ENCODE data around the gene P2RX1. TPM values are rescaled to one million over a fixed set of nuclear protein-coding genes. Genes with fewer than 3 reads are reported as not detected.
"Not testable (repeated sequence)": the region's sequence is repeated elsewhere in the genome, so short reads cannot be mapped to it uniquely, and the experiment has no call there.

The P2RX1 gene
- total and polyA plus RNA-seq, 8 donors = 17.7 to 41.8 (median 24.9) TPM

DNA sequence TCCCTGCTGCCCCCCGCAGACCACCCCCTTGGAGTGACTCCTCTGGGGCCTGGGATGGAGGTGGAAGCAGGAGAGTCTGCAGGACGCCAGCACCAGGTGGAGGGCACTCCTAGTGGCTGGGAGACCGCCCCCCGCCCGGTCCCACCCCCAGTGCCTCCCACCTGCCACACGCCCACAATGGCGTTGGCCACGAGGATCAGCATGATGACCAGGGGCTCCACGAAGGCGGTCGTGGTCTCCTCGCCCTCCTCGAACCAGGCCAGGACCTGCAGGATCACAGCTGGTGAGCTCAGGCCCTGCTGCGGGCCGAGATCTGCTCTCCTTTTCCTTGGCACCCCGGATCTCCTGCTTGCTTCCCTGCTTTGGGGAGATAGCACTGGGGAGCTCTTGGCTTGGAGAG lies 35.2 kb upstream of the P2RX1 start:
- WGBS, 2 donors = 88 to 94% methylated on average over 16 of the region's 16 CpGs
- no peak for DNase-seq
- Histone ChIP-seq H3K27ac (no peak overlapping the region), H3K9me3 (no peaks in the 10 kb centered on the region), H3K4me1 (no peaks in the 10 kb centered on the region), H3K36me3 (no peaks in the 10 kb centered on the region), H3K27me3 (no peaks in the 10 kb centered on the region), H3K4me3 (no peak overlapping the region)
- no peak for ATAC-seq
- intact Hi-C loops (cut with DNase I) = no loop called here
- no peak for FAIRE-seq
- TF ChIP-seq, protein P1, sequence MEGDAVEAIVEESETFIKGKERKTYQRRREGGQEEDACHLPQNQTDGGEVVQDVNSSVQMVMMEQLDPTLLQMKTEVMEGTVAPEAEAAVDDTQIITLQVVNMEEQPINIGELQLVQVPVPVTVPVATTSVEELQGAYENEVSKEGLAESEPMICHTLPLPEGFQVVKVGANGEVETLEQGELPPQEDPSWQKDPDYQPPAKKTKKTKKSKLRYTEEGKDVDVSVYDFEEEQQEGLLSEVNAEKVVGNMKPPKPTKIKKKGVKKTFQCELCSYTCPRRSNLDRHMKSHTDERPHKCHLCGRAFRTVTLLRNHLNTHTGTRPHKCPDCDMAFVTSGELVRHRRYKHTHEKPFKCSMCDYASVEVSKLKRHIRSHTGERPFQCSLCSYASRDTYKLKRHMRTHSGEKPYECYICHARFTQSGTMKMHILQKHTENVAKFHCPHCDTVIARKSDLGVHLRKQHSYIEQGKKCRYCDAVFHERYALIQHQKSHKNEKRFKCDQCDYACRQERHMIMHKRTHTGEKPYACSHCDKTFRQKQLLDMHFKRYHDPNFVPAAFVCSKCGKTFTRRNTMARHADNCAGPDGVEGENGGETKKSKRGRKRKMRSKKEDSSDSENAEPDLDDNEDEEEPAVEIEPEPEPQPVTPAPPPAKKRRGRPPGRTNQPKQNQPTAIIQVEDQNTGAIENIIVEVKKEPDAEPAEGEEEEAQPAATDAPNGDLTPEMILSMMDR (IDR thresholded peaks at IDR 0.05) = no peak

DNA sequence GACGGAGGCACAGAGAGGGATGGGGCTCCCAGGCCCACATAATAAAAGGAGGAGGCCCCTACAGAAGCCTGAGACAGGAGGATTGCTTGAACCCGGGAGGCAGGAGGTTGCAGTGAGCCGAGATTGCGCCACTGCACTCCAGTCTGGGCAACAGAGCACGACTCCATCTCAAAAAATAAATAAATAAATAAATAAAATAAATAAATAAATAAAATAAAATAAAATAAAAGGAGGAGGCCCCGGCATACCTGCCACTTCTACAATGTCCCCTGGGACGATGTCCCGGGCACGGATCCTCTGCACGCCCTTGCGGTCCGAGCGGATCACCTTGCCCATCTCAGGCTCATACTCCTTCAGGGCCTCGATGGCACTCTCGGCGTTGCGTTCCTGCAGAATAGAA lies 34.7 kb upstream of the P2RX1 start:
- Histone ChIP-seq H3K9me3 (no peaks in the 10 kb centered on the region), H3K27ac (no peak overlapping the region), H3K4me1 (no peaks in the 10 kb centered on the region), H3K36me3 (no peaks in the 10 kb centered on the region), H3K4me3 (no peak overlapping the region), H3K27me3 (no peaks in the 10 kb centered on the region)
- no peak for FAIRE-seq
- DNase-seq = no peak
- TF ChIP-seq, protein P1 (IDR thresholded peaks at IDR 0.05) = no peak
- 96 to 100% methylated on average over 17 of the region's 17 CpGs for WGBS, 2 donors
- ATAC-seq = no peak
- intact Hi-C loops (cut with DNase I) = no loop called here

DNA sequence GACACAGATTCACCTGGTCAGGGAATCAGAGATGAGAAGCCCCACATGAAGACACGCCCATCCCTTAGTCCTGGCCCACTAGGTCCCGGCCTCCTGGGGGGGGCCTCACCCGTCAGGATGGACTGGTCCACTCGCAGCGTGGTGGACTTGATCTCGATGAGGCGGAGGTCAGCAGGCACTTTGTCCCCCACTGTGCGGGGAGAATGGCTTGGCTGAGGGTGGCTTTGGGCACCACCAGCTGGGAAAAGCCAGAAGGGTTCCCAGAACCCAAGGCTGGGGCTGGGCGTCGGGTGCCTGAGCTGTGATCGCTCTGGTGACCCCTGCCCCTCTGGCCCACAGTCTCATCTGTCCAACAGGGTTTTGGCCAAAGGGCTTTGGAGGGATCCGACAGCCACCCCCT lies 34.3 kb upstream of the P2RX1 start:
- intact Hi-C loops (cut with DNase I) = no loop called here

DNA sequence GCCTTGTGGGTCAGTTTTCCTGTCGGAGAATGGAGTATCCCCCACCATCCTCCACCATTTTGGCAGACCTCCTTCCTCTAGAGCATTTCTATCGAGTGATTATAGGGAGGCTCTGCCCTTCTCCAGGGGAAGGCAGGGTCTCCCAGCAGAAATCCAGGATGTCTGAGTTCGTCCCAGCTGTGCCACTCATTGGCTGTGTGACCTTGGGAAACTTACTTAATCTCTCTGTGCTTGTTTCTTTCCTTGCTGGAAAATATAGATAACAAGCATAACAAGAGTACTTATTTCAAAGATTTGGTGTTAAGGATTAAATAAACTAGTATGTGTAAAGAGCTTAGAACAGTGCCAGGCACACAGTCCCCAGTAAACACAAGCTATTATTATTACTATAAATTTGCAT lies 33.2 kb upstream of the P2RX1 start:
- Histone ChIP-seq H3K4me3 (no peak overlapping the region), H3K36me3 (no peaks in the 10 kb centered on the region), H3K27me3 (no peaks in the 10 kb centered on the region), H3K9me3 (no peaks in the 10 kb centered on the region), H3K4me1 (no peaks in the 10 kb centered on the region), H3K27ac (no peak overlapping the region)
- FAIRE-seq (no peak), ATAC-seq (no peak), DNase-seq (no peak)
- intact Hi-C loops (cut with DNase I) = no loop called here
- TF ChIP-seq, protein P1 (IDR thresholded peaks at IDR 0.05) = no peak
- WGBS, 2 donors = 60 to 72% methylated on average over 3 of the region's 3 CpGs

More for the DNA sequence above, 34.3 kb upstream of the P2RX1 start:
- TF ChIP-seq, protein P1 (IDR thresholded peaks at IDR 0.05) = no peak
- no peaks in the 10 kb centered on the region for H3K36me3 ChIP-seq
- H3K27ac ChIP-seq = no peak overlapping the region
- FAIRE-seq (no peak), DNase-seq (no peak), ATAC-seq (no peak)
- H3K27me3 ChIP-seq = no peaks in the 10 kb centered on the region
- no peaks in the 10 kb centered on the region for H3K4me1 ChIP-seq
- WGBS, 2 donors = 92 to 94% methylated on average over 12 of the region's 12 CpGs
- H3K9me3 ChIP-seq = no peaks in the 10 kb centered on the region
- no peak overlapping the region for H3K4me3 ChIP-seq

DNA sequence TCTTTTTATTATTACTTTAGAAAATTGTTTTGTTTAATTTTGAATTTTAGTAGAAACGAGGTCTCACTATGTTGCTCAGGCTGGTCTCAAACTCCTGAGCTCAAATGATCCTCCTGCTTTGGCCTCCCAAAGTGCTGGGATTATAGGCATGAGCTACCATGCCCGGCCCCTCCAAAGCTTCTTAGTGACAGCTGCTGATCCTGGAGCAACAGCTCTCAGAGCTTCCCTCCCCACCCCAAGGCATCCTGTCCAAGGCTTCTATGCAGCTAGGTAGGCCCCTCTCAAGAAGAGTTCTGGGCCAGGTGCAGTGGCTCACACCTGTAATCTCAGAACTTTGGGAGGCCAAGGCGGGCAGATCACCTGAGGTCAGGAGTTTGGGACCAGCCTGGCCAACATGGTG lies 32.3 kb upstream of the P2RX1 start:
- H3K4me3 ChIP-seq; DNase-seq; FAIRE-seq; H3K27me3 ChIP-seq; H3K27ac ChIP-seq; ATAC-seq; intact Hi-C loops (cut with DNase I); H3K4me1 ChIP-seq; H3K36me3 ChIP-seq; H3K9me3 ChIP-seq: not testable (repeated sequence)
- 89 to 96% methylated on average over 3 of the region's 3 CpGs for WGBS, 2 donors
